Kidney epithelial cell (primary cell): ENCODE results near the gene POLR1H. TPM values are rescaled to one million over a fixed set of nuclear protein-coding genes. Genes with fewer than 3 reads are reported as not detected.
A peak's percentile ranks its signal among the peaks of the same experiment; 100 is the strongest.
"Not testable (repeated sequence)": the region's sequence is repeated elsewhere in the genome, so short reads cannot be mapped to it uniquely, and the experiment has no call there.

ENCODE experiments used
- DNase-seq: peaks from one replicate; pipeline ENCODE4 v3.0.0-alpha.2; 2010; ENCODE audit warnings: low read depth
- H3K27me3 ChIP-seq: 2 replicates; pipeline ENCODE4 v1.6.0; 2011; ENCODE audit warnings: low read length; ENCODE audit not compliant: control insufficient read depth, insufficient read depth
- H3K36me3 ChIP-seq: 2 replicates; pipeline ENCODE4 v1.5.1; 2011; ENCODE audit warnings: low read length; ENCODE audit not compliant: control insufficient read depth, insufficient read depth
- H3K4me3 ChIP-seq: 2 replicates; pipeline ENCODE4 v1.5.1; 2011; ENCODE audit warnings: low read depth, mild to moderate bottlenecking, control low read depth, low read length
- total RNA-seq: library from RNA; depleted of rRNA; stranded (reverse); fragments of >200 nt; gene quantifications from 2 replicates; pipeline ENCODE4 v1.2.3, GENCODE V29; 2015
- TF ChIP-seq, protein P1 (sequence below): IDR thresholded peaks from 2 replicates; pipeline ENCODE4 v1.5.1; 2011; ENCODE audit warnings: mild to moderate bottlenecking, moderate library complexity, low read length, control low read depth, inconsistent platforms; ENCODE audit not compliant: insufficient read depth, poor library complexity, severe bottlenecking

Gene POLR1H
- 29.9 and 33.3 TPM in 2 replicates for total RNA-seq

DNA sequence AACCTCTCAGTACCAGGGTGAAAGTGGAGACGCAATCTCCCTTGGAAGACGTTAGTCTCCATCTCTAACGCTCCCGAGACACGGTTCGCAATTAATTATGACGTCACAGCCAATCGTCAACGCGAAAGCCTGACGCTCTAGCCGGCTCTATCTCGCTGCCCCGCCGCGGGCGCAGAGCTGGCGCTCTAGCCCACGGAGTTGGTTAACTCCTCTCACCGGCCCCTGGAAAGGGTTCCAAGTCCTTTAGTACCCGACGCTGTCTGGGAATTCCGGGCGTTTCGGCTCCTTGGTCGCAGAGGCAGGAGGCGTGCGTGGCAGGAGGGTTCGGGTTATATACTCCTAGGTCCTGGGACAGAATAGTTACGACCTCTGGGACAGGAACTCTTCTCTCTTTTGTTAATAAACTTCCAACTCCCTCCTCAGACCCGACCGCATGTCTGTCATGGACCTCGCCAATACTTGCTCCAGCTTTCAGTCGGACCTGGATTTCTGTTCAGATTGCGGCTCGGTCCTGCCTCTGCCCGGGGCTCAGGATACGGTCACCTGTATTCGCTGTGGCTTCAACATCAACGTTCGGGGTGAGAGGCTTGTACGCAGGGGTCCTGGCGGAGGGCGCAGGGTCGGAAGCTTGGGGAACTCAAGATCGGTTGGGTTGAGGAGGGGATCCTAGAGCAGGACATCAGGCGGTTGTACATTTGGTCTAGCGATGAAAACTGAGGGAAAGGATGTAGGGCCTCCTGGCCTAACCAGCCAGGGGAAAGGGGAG, at the start of gene POLR1H:
TSS of gene POLR1H (plus strand) at position 174 of the 766 bp plus-strand sequence. CDS start at position 434, 260 bp downstream.
- peak; percentile 82 for DNase-seq
- Histone ChIP-seq H3K36me3 (no peaks in the 10 kb centered on the region), H3K4me3 (peak within 1 kb of the TSS; percentile 82), H3K27me3 (no peaks in the 10 kb centered on the region)
- TF ChIP-seq, protein P1, sequence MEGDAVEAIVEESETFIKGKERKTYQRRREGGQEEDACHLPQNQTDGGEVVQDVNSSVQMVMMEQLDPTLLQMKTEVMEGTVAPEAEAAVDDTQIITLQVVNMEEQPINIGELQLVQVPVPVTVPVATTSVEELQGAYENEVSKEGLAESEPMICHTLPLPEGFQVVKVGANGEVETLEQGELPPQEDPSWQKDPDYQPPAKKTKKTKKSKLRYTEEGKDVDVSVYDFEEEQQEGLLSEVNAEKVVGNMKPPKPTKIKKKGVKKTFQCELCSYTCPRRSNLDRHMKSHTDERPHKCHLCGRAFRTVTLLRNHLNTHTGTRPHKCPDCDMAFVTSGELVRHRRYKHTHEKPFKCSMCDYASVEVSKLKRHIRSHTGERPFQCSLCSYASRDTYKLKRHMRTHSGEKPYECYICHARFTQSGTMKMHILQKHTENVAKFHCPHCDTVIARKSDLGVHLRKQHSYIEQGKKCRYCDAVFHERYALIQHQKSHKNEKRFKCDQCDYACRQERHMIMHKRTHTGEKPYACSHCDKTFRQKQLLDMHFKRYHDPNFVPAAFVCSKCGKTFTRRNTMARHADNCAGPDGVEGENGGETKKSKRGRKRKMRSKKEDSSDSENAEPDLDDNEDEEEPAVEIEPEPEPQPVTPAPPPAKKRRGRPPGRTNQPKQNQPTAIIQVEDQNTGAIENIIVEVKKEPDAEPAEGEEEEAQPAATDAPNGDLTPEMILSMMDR: no peak

GRCh38 chr6:30013291-30013922, 47.7 kb upstream of the POLR1H start:
- no peaks in the 10 kb centered on the region for H3K36me3 ChIP-seq
- H3K4me3 ChIP-seq: no peak overlapping the region
- TF ChIP-seq, protein P1: peak; percentile 84
- no peak for DNase-seq
- peaks cover 4% of the 10 kb centered on the region for H3K27me3 ChIP-seq

GRCh38 chr6:30019819-30020218, 41.2 kb upstream of the POLR1H start:
- no peaks in the 10 kb centered on the region for H3K36me3 ChIP-seq
- TF ChIP-seq, protein P1: no peak
- H3K27me3 ChIP-seq: no peaks in the 10 kb centered on the region
- DNase-seq: no peak
- no peak overlapping the region for H3K4me3 ChIP-seq

- H3K4me3 ChIP-seq: no peak overlapping the region
- H3K27me3 ChIP-seq: no peaks in the 10 kb centered on the region
- H3K36me3 ChIP-seq: no peaks in the 10 kb centered on the region
- TF ChIP-seq, protein P1: no peak
- no peak for DNase-seq
Observed at GRCh38 chr6:30020626-30021025, 40.4 kb upstream of the POLR1H start.

DNA sequence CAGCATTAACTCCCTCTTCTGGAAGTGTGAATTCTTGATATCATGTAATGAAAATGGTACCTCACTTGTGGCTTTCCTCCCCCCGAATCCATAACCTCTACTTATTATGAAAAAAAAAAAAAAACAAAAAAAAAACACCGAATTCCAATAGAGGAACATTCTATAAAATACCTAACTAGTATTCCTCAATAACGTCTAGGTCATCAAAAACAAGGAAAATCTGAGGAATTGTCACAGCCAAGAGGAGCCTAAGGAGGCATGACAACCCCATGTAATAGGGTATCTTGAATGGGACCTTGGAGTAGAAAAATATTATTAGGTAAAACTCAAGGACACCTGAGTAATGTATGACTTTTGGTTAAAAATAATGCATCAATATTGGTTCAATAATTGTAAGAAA, 38.9 kb upstream of the POLR1H start:
- no peaks in the 10 kb centered on the region for H3K27me3 ChIP-seq
- no peaks in the 10 kb centered on the region for H3K36me3 ChIP-seq
- H3K4me3 ChIP-seq: no peak overlapping the region
- TF ChIP-seq, protein P1: no peak
- no peak for DNase-seq

GRCh38 chr6:30022712-30023111, 38.4 kb upstream of the POLR1H start:
- not testable (repeated sequence) for H3K4me3 ChIP-seq, H3K27me3 ChIP-seq, DNase-seq, H3K36me3 ChIP-seq
